ENCODE results near the gene GZF1.

DNA sequence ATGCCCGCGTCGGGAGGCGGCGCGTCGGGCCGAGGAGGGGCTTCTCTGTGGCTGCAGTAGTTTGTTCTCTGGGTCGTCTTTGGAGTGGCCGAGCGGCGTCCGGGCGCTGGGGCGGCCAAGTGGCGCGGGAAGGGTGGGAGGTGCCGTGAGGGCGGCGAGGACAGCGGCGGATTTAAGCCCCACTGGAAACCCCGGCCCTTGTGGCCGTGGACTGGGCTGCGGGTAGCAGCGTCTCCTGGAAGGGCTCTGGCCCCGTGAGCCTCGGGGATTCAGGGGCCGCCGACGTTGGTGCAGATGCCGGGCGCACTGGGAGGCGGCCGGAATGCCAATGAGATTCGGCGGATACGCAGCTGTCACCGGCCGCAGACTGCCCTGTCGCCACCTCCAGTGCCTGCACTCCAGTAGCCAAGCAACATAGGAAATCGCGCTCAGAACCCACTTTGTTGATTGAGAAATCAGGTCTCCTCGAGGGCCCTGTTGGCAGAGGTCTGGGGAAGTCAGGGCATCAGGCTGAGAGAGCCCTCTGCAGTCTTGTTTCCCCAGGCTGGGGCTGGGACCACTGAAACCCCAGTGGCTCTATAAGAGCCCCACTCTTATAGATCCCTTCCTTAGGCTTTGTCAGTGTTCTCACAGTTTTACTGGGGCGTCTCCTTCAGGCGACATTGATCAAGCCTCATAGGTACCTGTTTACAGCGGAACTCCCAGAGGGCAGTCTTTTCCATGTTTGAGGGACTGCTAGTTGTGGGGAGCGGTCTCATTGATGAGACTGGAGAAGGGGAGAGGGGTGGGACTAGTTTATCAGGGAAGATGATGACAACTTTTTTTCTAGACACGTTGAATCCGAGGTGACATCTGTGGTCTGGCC lies 642 bp downstream of the GZF1 start:
- TF ChIP-seq, protein P1, sequence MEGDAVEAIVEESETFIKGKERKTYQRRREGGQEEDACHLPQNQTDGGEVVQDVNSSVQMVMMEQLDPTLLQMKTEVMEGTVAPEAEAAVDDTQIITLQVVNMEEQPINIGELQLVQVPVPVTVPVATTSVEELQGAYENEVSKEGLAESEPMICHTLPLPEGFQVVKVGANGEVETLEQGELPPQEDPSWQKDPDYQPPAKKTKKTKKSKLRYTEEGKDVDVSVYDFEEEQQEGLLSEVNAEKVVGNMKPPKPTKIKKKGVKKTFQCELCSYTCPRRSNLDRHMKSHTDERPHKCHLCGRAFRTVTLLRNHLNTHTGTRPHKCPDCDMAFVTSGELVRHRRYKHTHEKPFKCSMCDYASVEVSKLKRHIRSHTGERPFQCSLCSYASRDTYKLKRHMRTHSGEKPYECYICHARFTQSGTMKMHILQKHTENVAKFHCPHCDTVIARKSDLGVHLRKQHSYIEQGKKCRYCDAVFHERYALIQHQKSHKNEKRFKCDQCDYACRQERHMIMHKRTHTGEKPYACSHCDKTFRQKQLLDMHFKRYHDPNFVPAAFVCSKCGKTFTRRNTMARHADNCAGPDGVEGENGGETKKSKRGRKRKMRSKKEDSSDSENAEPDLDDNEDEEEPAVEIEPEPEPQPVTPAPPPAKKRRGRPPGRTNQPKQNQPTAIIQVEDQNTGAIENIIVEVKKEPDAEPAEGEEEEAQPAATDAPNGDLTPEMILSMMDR (conservative IDR thresholded peaks at IDR 0.05), result no peak
- TF ChIP-seq ZFX (IDR thresholded peaks at IDR 0.05), result peak; percentile 49; the same call in 1 of the 2 replicates

All from C4-2B (cell line).